ENCODE results near the gene FKBP10. TPM values are rescaled to one million over a fixed set of nuclear protein-coding genes. Genes with fewer than 3 reads are reported as not detected.
A peak's percentile ranks its signal among the peaks of the same experiment; 100 is the strongest.

The FKBP10 gene
- total and polyA plus RNA-seq, 2 donors (not counting 3 experiments of a cell fraction or from before 2014, with no cell fraction given) = 168 to 377 TPM

GRCh38 chr17:41863074-41863848, 50.5 kb downstream of the FKBP10 start:
- H3K4me1 ChIP-seq (ENCODE audit: control insufficient read depth, extremely low read depth, insufficient read depth, low read length) = peaks cover 11% of the 10 kb centered on the region
- ChIA-PET POLR2A (no interaction called here), CTCF (interaction anchor here (0.7 to 1.9 kb wide), 3 partner anchors 9 to 126 kb away, joined by 3 to 4 read pairs (median 3); no protein-coding TSS in a partner anchor)
- dilution Hi-C loops (cut with MboI; ENCODE audit: extremely low pct_ligation_motif_present, low sequenced_read_pairs) (no loop called here), intact Hi-C loops (cut with micrococcal nuclease) (no loop called here)
- FAIRE-seq (no peak), DNase-seq (ENCODE audit: low read depth, low spot score) (no peak)
- no peak overlapping the region for H3K27ac ChIP-seq (ENCODE audit: insufficient read depth, low read depth, low read length)
- H3K4me2 ChIP-seq (ENCODE audit: insufficient read depth, low read length) = peak overlapping the region; percentile 92
- no peaks in the 10 kb centered on the region for H3K9me1 ChIP-seq (replicated peaks; ENCODE audit: control insufficient read depth, extremely low read depth, insufficient read depth, low read length)
- H3K36me3 ChIP-seq (ENCODE audit: control insufficient read depth in 2 of 2, extremely low read depth in 1 of 2, insufficient read depth in 2 of 2, low read length in 2 of 2) = peaks cover 5 to 8% of the 10 kb centered on the region in 2 experiments
- H3K4me3 ChIP-seq (replicated peaks in 1 of 3; ENCODE audit: insufficient read depth in 1 of 3, low read depth in 1 of 3, low read length in 3 of 3) = no peak overlapping the region
- BruUV-seq (replicated peaks) = no TSS peak
- TF ChIP-seq JUN (IDR thresholded peaks at IDR 0.05; ENCODE audit: borderline replicate concordance, insufficient read depth, insufficient read length, low read depth) (no peak), EZH2 (IDR thresholded peaks at IDR 0.05; ENCODE audit: borderline replicate concordance, low read depth, low read length, severe bottlenecking) (no peak), POLR2AphosphoS5 (IDR thresholded peaks at IDR 0.05; ENCODE audit: insufficient read depth, low read depth, low read length) (no peak), FOS (IDR thresholded peaks at IDR 0.05; ENCODE audit: borderline replicate concordance, insufficient read depth, low read length) (no peak), MYC (IDR thresholded peaks at IDR 0.05; ENCODE audit: low read depth, low read length) (no peak), GATA2 (IDR thresholded peaks at IDR 0.05; ENCODE audit: insufficient read depth, insufficient read length, low read depth, low read length) (no peak), POLR2A (IDR thresholded peaks at IDR 0.05; ENCODE audit: low read depth, low read length) (no peak)
- TF ChIP-seq, protein P1, sequence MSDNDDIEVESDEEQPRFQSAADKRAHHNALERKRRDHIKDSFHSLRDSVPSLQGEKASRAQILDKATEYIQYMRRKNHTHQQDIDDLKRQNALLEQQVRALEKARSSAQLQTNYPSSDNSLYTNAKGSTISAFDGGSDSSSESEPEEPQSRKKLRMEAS (IDR thresholded peaks at IDR 0.05; ENCODE audit: insufficient read depth, insufficient read length) = no peak
- TF ChIP-seq, protein P2, sequence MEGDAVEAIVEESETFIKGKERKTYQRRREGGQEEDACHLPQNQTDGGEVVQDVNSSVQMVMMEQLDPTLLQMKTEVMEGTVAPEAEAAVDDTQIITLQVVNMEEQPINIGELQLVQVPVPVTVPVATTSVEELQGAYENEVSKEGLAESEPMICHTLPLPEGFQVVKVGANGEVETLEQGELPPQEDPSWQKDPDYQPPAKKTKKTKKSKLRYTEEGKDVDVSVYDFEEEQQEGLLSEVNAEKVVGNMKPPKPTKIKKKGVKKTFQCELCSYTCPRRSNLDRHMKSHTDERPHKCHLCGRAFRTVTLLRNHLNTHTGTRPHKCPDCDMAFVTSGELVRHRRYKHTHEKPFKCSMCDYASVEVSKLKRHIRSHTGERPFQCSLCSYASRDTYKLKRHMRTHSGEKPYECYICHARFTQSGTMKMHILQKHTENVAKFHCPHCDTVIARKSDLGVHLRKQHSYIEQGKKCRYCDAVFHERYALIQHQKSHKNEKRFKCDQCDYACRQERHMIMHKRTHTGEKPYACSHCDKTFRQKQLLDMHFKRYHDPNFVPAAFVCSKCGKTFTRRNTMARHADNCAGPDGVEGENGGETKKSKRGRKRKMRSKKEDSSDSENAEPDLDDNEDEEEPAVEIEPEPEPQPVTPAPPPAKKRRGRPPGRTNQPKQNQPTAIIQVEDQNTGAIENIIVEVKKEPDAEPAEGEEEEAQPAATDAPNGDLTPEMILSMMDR (IDR thresholded peaks at IDR 0.05; ENCODE audit: extremely low read depth in 1 of 2, insufficient read depth in 1 of 2, low read depth in 1 of 2, low read length in 2 of 2) = no peak
- H3K9ac ChIP-seq (replicated peaks; ENCODE audit: extremely low read depth, insufficient read depth, low read length) = no peak overlapping the region
- H3K79me2 ChIP-seq (ENCODE audit: control insufficient read depth, insufficient read depth, low read length) = peaks cover 49% of the 10 kb centered on the region
- no peak overlapping the region for H2AFZ ChIP-seq (ENCODE audit: low read depth, low read length)
- H3K9me3 ChIP-seq (replicated peaks; ENCODE audit: control insufficient read depth, insufficient read depth, low read length) = no peaks in the 10 kb centered on the region
- no peaks in the 10 kb centered on the region for H3K27me3 ChIP-seq (ENCODE audit: control insufficient read depth in 2 of 2, insufficient read depth in 2 of 2, low read length in 2 of 2)
- H4K20me1 ChIP-seq (replicated peaks; ENCODE audit: control insufficient read depth, extremely low read depth, insufficient read depth, low read length) = peaks cover 3% of the 10 kb centered on the region
